NCI-H2107 (cell line): ENCODE results near the gene EYA3.

Source experiments
- DNase-seq: peaks from one replicate; lab custom pipeline; 2025; lab: John Stamatoyannopoulos, UW

The EYA3 gene

DNA sequence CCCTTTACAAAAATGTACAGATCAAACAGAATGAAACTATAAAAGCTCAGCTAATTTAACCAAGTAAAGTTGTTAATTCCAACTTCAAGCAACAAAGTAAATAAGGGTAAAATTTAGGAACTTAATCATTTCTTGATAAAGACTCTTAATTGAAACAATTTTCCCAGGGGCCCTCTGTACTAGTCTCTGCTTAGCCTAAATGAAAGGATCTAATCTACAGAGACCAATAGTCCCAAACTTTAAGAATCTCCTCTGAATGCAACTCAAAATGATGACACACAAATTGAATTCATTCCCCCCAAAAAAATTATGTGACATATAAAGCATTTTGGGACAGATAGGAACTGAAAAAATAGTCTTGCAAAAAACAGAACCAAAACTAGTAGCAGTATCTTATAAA lies 16.6 kb downstream of the EYA3 start:
- no peak for DNase-seq

DNA sequence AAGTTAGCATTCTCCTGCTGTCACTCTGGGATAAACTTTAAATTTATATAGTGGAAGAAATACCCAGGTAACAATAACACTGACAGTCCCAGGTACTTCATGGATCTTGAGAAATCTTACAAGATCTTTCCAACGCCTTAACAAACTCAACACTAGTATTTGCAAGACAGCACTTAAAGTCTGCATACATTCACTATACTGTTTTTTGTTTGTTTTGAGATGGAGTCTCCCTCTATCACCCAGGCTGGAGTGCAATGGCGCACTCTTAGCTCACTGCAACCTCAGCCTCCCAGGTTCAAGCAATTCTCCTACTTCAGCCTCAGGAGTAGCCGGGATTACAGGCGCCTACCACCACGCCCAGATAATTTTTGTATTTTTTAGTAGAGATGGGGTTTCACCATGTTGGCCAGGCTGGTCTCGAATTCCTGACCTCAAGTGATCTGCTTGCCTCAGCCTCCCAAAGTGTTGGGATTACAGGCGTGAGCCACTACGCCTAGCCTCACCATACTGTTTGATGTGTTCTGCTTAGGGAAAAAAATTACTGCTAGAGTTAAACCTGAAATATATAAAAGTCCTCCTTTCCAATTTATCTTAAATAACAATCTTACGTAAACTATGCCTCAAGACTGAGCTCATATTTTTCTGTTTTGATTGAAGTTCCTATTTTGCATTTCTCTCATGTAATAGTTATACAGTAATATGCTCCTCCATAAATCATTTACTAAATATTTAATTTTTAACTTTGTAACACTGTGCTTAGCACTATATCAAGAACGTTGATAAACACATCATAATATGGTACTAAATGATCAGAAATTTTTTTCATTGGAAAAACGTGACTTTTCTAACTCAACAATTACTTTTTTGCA lies 17.5 kb downstream of the EYA3 start:
- no peak for DNase-seq

DNA sequence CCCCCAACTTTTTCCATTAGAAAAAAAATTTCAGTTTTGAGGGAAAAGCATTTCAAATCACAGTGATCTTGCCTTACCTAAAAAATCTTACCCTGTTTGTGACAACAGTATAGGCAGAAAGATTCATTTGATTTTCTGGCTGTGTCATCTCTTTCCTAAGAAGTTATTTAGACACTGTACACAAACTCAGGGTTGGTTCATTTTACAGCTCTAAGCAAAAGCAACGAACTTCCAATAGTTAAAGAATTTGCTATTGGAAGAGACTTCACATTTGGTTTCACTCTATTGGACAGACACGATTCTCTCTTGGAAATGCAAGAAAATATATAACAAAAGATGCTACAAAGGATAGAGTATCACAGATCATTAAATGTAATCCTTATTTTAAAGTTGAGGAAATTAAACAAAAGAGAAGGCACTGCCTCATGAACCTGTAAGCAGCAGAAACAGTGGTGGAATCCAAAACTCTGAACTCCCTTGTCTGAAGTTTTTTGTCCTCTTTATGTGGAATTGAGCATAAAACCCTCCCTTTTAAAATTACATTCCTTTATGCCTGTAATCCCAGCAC lies 20.8 kb downstream of the EYA3 start:
- no peak for DNase-seq

DNA sequence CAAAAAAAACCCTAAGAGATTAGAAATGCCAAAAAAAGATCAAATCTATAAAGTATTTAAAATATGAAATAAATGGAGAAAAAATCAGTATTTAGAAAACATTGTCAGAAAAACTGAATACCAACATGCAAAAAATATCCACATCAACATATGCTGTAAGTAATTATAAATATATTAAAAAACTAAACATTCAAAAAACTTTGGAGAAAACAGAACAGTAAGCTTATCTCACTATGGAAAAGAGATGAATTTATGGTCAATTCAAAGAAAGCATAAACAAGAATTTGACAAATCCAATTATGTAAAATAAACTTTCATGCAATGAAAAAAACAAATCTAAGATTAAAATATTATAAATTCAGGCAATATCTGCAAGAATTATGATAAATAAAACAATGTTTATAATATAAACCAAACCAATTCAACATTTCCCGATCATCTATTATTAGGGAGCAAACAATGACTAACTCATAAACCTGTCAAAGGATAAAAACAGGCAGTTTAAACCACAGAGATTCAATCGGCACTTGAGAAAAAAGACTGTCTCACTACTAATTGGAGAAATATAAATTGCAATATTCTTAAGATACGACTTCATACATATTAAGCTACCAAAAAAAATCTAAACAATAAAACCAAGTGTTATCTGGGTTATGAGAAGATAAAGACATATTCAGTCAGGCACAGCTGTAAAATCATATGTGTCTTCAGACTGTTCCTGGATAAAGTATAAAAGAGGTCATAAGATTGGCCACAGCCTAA lies 21.8 kb downstream of the EYA3 start:
- no peak for DNase-seq

DNA sequence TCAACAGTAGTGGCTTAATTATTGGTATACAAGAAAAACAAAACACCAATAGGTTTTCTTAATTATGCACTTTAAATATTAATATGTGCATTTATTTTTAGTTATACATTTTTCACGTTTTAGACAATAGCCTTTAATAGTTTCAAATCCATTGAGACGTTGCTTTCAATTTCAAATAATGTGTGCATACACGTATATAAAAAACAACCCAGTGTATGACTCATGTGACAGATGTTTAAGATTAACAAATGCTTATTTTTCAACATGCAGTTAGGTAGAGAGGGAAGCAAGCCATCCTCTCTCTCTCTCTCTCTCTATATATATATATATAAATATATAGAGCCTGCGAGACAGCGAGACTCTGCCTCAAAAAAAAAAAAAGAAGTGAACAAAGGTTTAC lies 24.3 kb downstream of the EYA3 start:
- no peak for DNase-seq

GRCh38 chr1:28062806-28063205 lies 25.6 kb downstream of the EYA3 start:
- DNase-seq, result no peak

DNA sequence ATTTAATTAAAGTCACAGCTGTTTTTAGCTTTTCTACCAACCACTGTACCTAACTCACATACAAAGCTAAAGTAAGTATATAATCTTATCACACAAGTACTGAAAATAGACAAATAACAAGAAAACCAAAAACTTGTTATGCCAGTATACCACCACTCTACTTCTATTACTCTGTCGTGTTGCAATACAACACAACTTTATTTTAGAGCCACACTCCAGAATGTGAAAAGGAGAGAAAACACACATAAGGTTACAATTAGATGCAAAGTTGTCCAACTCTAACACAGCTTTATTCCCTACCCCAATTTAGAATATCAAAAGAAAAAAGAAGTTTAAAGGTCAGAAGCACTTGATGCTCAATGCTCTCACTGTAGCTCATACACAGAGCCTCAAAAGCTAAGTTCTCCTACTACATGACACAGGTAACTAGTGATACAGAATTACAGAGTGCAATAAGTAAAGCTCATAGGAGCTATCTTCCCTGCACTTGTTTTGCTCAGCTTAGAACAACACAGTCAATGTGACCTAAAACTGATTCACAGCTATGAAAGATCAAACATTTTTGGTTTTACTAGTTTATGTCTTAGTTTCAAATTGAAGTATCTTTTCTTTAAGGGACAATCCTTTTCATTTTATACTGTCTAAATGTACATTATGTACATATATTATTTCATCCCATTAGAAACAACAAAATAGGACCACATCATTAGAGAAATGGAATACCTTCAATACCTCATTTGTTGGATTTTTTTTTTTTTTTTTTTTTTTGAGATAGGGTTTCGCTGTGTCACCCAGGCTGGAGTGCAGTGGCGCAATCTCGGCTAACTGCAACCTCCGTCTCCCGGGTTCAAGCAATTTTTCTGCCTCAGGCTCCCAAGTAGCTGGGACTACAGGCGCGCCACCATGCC lies 29.2 kb downstream of the EYA3 start:
- no peak for DNase-seq

GRCh38 chr1:28058168-28058567 lies 30.2 kb downstream of the EYA3 start:
- DNase-seq, result peak; percentile 11

- peak; percentile 7 for DNase-seq
These were observed 32.1 kb downstream of the EYA3 start for GRCh38 chr1:28056129-28056925.

DNA sequence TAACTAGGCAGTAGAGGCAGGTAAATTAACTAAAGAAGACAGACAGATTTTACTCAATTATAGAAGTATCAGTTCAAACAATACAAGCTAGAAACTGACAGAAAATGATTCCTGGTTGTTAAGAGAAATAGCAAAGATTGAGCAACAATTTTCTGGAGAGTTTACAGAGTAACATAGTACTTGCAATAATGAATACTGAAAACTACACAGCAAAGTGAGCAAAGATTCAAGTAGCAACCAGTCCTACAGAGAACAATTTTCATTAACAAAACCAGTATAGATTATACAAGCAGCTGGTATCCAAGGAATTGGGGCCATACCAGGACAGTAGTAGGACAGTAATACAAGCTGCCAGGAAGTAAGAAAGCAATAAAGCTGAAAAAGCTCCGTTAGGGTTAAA lies 37.6 kb downstream of the EYA3 start:
- DNase-seq, result no peak

DNA sequence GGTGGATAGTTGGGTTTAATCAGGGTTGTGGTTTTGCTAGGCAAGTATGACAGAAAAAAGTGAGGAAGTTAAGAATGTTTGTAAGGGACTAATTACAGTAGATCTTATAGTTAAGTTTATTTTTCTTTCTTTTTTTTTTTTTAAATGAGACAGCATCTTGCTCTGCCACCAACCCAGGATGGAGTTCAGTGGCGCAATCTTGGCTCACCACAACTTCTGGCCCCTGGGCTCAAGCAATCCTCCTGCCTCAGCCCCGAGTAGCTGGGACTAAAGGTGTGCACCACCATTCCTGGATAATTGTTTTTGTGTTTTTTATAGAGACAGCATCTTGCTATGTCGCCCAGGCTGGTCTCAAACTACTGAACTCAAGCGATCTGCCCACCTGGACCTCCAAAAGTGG lies 41.7 kb downstream of the EYA3 start:
- no peak for DNase-seq

DNA sequence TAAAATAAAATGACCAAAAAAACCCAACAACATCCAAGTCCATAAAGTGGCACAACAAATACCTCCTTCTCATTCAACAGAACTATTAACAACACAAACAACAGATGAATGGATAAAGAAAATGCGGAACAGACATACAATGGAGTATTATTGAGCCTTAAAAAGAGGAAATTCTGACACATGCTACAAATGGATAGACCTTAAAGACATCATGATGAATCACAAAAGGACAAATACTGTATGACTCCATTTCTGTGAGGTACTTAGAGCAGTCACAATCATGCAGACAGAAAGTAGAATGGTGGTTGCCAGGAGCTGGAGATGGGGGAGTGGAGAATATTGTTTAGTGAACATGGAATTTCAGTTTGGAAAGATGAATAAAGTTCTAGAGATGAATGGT lies 42.6 kb downstream of the EYA3 start:
- DNase-seq, result no peak

- no peak for DNase-seq
These were observed 44.0 kb downstream of the EYA3 start for GRCh38 chr1:28044399-28044798.

DNA sequence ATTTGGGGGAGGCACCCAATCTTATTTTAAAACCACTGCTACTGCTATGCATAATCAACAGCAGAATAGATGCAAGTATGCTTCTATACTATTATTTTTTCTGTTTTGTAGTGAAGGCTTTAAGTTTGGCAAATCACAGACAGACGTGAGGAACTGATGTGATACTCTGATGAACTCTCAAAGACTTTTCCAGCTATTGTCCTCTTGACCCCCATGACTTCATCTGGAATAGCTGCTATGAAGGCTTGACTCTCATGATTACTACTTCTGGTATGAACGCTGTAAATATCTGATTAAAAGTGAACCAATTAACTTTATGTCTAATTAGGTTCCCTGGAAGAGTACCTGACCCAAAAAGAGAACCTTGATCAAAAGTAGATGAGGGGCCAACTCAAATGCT lies 49.1 kb downstream of the EYA3 start:
- DNase-seq, result no peak

DNA sequence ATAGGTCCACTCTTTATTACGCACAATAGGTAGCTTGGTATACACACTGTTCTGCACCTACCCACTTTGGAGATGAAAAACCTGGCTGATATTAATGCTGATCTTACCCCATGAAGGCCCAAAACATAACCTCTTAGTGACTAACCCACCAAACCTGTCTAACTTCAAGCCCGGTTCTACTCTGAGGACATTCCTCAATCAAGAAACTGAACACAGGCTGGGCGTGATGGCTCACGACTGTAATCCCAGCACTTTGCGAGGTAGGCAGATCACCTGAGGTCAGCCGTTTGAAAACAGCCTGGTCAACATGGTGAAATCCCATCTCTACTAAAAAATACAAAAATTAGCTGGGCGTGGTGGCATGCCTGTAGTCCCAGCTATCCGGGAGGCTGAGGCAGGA lies 50.5 kb downstream of the EYA3 start:
- DNase-seq, result no peak

DNA sequence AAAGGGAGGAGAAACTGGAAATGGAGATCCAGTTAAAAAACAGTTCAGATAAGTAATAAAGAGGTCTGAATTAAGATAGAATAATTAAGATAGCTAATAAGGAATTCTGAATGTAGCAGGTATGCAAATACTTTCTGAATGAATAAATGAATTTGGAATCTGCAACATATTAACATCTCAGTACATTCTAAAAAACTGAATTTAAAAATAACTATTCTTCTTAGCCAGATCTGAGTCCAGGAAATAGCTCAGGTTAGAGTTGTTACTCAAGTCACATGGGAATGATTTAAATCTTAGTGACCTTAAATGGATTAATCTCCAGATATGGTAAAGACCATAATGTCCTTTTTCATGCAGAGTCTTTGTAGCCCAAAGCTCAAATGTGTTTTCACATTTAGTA lies 51.2 kb downstream of the EYA3 start:
- no peak for DNase-seq

- DNase-seq, result no peak
These were observed 52.0 kb downstream of the EYA3 start for GRCh38 chr1:28036431-28036830.

DNA sequence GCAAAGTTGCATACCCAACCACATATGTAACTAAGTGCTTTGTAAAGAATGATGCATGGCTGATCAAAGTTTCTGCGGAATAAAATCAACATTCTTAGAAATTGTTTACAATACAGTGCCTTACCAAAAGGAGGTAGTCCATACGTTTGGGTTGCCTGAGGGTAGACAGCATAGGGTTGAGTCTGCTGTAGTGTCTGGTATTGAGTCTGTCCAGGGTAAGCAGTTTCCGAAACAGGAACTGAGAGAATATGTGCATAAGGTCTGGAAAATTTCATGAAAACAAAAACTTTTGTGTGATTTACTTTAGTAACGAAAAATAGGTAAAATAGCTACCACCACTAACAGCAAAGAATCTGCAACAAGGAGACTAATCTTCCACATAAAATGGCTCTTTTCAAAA lies 53.0 kb downstream of the EYA3 start:
- DNase-seq, result no peak

DNA sequence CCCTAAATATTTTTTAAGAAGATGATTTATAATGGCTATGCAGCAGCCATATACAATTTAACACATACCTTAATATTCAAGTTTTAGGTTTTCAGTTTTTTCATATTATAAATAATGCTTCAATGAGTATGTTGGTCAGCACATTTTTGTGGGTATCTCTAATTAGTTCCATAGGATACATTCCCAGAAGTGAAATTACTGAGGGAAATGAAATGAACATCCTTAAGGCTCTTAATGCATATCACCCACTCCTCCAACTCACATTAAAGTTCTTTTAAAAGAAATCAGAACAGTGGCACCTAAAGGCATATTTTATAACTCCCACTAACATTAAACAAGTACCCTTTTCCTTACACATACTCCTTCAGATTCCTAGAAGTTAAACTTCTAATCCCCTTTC lies 56.1 kb downstream of the EYA3 start:
- DNase-seq, result no peak

DNA sequence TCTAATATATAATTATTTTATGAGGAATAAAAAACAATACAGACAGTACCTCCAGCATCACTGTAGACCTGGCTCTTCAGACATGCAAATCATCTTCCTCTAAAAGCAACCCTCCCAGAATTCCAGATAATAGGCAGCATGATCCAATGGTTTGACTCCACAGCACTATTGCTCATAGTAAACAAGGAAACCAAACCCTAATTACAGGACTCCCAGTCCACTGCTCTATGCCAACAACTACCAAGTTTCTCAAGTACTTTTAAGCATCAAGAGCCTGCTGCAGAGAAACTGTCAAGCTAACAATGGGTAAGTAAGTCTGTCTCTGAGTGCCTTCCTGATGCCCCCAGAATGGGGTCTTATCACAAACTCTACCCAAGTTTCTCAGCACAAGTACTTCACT lies 57.2 kb downstream of the EYA3 start:
- peak; percentile 49 for DNase-seq
